ENCODE data around the gene CSNK1G1.
A peak's percentile ranks its signal among the peaks of the same experiment; 100 is the strongest.

CSNK1G1 gene

GRCh38 chr15:64152507-64153387 lies 203.2 kb downstream of the CSNK1G1 start:
- DNase-seq = peak in 1 of 5 experiments; percentile 26

- peak in 3 of 5 experiments; percentile 26 to 38 (median 33) for DNase-seq
Measured at GRCh38 chr15:64151727-64152506, 204.1 kb downstream of the CSNK1G1 start, which contains the start of gene SNX22. TSS of gene SNX22 (plus strand) at chr15:64151731. CDS start at chr15:64151776, 45 bp downstream.

GRCh38 chr15:64149893-64150578 lies 205.9 kb downstream of the CSNK1G1 start:
- DNase-seq = no peak

- peak in 1 of 5 experiments; percentile 54 for DNase-seq
Measured at GRCh38 chr15:64149424-64149823, 206.5 kb downstream of the CSNK1G1 start.

- DNase-seq = no peak
Measured at GRCh38 chr15:64148581-64148980, 207.4 kb downstream of the CSNK1G1 start.

GRCh38 chr15:64148168-64148567 lies 207.8 kb downstream of the CSNK1G1 start:
- no peak for DNase-seq

- no peak for DNase-seq
Measured at GRCh38 chr15:64146885-64147681, 208.9 kb downstream of the CSNK1G1 start.

GRCh38 chr15:64146520-64146884 lies 209.5 kb downstream of the CSNK1G1 start:
- no peak for DNase-seq

- no peak for DNase-seq
Measured at GRCh38 chr15:64146041-64146440, 209.9 kb downstream of the CSNK1G1 start.

GRCh38 chr15:64144565-64145281 lies 211.2 kb downstream of the CSNK1G1 start:
- no peak for DNase-seq

- no peak for DNase-seq
Measured at GRCh38 chr15:64144192-64144564, 211.8 kb downstream of the CSNK1G1 start.

GRCh38 chr15:64143276-64143675 lies 212.7 kb downstream of the CSNK1G1 start:
- no peak for DNase-seq

GRCh38 chr15:64141798-64142512 lies 214.0 kb downstream of the CSNK1G1 start:
- DNase-seq = no peak

GRCh38 chr15:64138331-64138941 lies 217.5 kb downstream of the CSNK1G1 start:
- no peak for DNase-seq

- DNase-seq = no peak
Measured at GRCh38 chr15:64137226-64137833, 218.6 kb downstream of the CSNK1G1 start.

- DNase-seq = no peak
Measured at GRCh38 chr15:64136347-64136746, 219.6 kb downstream of the CSNK1G1 start.

- DNase-seq = no peak
Measured at GRCh38 chr15:64134345-64134829, 221.6 kb downstream of the CSNK1G1 start.

- DNase-seq = no peak
Measured at GRCh38 chr15:64133623-64134344, 222.2 kb downstream of the CSNK1G1 start.

- DNase-seq = no peak
Measured at GRCh38 chr15:64132217-64132616, 223.8 kb downstream of the CSNK1G1 start.

Measured in T-helper 2 cell (primary cell).